ENCODE data around the gene RGS8.
"Not testable (repeated sequence)": the region's sequence is repeated elsewhere in the genome, so short reads cannot be mapped to it uniquely, and the experiment has no call there.

Gene RGS8

GRCh38 chr1:182700351-182700709 lies 15.9 kb upstream of the RGS8 start:
- no peak for DNase-seq

- no peak for DNase-seq
Observed at GRCh38 chr1:182699393-182700350, 15.3 kb upstream of the RGS8 start.

- DNase-seq = no peak
Observed at GRCh38 chr1:182698971-182699370, 14.6 kb upstream of the RGS8 start.

- not testable (repeated sequence) for DNase-seq
Observed at GRCh38 chr1:182693139-182693538, 8.8 kb upstream of the RGS8 start.

GRCh38 chr1:182690886-182691443 lies 6.6 kb upstream of the RGS8 start:
- no peak for DNase-seq

GRCh38 chr1:182688436-182689205 lies 4.2 kb upstream of the RGS8 start:
- no peak for DNase-seq

GRCh38 chr1:182687361-182687760 lies 3.0 kb upstream of the RGS8 start:
- DNase-seq = no peak

GRCh38 chr1:182686446-182686845 lies 2.1 kb upstream of the RGS8 start:
- no peak for DNase-seq

GRCh38 chr1:182685215-182685614 lies 828 bp upstream of the RGS8 start:
- no peak for DNase-seq

- DNase-seq = no peak
Observed at GRCh38 chr1:182682898-182683501, 1.4 kb downstream of the RGS8 start.

GRCh38 chr1:182682406-182682805 lies 2.0 kb downstream of the RGS8 start:
- no peak for DNase-seq

GRCh38 chr1:182681568-182681912 lies 2.8 kb downstream of the RGS8 start:
- no peak for DNase-seq

GRCh38 chr1:182680901-182681567 lies 3.4 kb downstream of the RGS8 start:
- no peak for DNase-seq

- no peak for DNase-seq
Observed at GRCh38 chr1:182680408-182680807, 4.0 kb downstream of the RGS8 start.

GRCh38 chr1:182679684-182680083 lies 4.7 kb downstream of the RGS8 start:
- DNase-seq = no peak

- DNase-seq = no peak
Observed at GRCh38 chr1:182677397-182678098, 6.8 kb downstream of the RGS8 start.

- DNase-seq = no peak
Observed at GRCh38 chr1:182676274-182676673, 8.1 kb downstream of the RGS8 start.

- no peak for DNase-seq
Observed at GRCh38 chr1:182674346-182675246, 9.8 kb downstream of the RGS8 start.

GRCh38 chr1:182672487-182672836 lies 11.9 kb downstream of the RGS8 start:
- DNase-seq = no peak

- no peak for DNase-seq
Observed at GRCh38 chr1:182671750-182672486, 12.5 kb downstream of the RGS8 start.
